ENCODE results near the gene ESPN.
A peak's percentile ranks its signal among the peaks of the same experiment; 100 is the strongest.

ESPN gene

GRCh38 chr1:6483761-6484117 lies 59.2 kb downstream of the ESPN start:
- ATAC-seq: no peak
- TF ChIP-seq GLIS3 (CRISPR knock-in tag; IDR thresholded peaks at IDR 0.05): no peak

DNA sequence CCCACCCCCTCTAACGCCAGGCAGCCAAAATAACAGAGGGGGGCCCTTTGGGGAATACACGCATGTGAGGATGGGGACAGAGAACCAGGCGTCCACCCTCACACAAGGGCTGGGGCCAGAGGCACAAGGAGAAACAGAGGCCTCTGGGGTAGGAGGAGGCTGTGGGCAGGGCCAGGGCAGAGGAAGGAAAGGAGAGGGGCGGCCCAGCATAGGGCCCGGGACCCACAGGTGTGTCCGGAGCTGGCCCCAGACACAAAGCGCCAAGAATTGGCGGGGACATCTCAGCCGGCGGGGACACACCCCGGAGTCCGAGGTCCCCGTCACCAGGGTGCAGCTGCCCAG lies 60.2 kb downstream of the ESPN start:
- no peak for ATAC-seq
- TF ChIP-seq, protein P1, sequence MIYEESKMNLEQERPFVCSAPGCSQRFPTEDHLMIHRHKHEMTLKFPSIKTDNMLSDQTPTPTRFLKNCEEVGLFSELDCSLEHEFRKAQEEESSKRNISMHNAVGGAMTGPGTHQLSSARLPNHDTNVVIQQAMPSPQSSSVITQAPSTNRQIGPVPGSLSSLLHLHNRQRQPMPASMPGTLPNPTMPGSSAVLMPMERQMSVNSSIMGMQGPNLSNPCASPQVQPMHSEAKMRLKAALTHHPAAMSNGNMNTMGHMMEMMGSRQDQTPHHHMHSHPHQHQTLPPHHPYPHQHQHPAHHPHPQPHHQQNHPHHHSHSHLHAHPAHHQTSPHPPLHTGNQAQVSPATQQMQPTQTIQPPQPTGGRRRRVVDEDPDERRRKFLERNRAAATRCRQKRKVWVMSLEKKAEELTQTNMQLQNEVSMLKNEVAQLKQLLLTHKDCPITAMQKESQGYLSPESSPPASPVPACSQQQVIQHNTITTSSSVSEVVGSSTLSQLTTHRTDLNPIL (CRISPR knock-in tag; IDR thresholded peaks at IDR 0.05; ENCODE audit: low read depth): no peak
- TF ChIP-seq TCF4 (CRISPR knock-in tag; IDR thresholded peaks at IDR 0.05; ENCODE audit: borderline replicate concordance) (no peak), ZFP3 (CRISPR knock-in tag; IDR thresholded peaks at IDR 0.05) (no peak), ZFP30 (CRISPR knock-in tag; IDR thresholded peaks at IDR 0.05) (no peak), OSR1 (CRISPR knock-in tag; IDR thresholded peaks at IDR 0.05) (no peak), ZNF8 (CRISPR knock-in tag; IDR thresholded peaks at IDR 0.05) (no peak)
- TF ChIP-seq, protein P2, sequence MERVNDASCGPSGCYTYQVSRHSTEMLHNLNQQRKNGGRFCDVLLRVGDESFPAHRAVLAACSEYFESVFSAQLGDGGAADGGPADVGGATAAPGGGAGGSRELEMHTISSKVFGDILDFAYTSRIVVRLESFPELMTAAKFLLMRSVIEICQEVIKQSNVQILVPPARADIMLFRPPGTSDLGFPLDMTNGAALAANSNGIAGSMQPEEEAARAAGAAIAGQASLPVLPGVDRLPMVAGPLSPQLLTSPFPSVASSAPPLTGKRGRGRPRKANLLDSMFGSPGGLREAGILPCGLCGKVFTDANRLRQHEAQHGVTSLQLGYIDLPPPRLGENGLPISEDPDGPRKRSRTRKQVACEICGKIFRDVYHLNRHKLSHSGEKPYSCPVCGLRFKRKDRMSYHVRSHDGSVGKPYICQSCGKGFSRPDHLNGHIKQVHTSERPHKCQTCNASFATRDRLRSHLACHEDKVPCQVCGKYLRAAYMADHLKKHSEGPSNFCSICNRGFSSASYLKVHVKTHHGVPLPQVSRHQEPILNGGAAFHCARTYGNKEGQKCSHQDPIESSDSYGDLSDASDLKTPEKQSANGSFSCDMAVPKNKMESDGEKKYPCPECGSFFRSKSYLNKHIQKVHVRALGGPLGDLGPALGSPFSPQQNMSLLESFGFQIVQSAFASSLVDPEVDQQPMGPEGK (CRISPR knock-in tag; IDR thresholded peaks at IDR 0.05; ENCODE audit: borderline replicate concordance): no peak

DNA sequence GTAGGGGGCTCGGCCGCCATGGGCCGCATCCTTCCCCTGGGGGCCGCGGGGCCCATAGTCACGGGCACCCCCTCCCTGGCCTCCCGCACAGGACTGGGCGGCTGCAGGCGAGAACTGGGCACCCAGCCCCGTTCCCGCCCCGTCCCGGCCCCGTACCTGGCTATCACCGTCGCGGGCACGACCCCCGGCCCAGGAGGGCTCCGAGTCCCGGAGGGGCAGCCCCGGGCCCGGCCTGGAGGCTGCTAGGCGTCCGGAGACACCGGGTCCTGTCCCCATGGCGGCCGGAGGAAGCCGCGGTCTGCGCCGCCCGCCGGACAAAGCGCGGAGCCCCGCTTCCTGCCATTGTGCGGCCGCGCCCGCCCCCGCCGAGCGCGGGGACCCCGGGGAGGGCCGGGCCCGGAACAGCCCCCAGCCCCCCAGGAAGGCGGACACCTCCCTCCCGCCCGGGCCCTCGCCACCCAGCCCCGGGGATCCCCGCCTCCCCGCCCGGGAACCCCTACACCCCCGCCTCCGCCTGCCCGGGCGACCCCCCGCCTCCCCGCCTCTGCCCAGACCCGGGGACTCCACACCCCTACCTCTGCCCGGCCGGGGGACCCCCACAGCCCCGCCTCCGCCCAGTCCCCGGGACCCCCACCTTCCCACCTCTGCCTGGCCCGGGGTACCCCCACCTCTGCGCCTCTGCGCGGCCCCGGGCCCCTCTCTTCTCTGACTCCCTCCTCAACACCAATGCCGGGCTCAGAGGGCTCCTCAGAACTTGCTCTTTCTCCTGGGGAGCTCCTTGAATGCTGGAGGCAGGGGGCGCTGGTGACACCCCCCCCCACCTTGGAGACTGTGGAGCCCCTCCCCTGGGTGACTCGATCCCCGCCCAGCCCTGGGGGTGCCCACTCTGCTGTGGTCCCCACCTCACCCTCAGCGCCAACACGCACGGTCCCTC lies 60.9 kb downstream of the ESPN start:
- peak; percentile 16 for ATAC-seq
- TF ChIP-seq, protein P3, sequence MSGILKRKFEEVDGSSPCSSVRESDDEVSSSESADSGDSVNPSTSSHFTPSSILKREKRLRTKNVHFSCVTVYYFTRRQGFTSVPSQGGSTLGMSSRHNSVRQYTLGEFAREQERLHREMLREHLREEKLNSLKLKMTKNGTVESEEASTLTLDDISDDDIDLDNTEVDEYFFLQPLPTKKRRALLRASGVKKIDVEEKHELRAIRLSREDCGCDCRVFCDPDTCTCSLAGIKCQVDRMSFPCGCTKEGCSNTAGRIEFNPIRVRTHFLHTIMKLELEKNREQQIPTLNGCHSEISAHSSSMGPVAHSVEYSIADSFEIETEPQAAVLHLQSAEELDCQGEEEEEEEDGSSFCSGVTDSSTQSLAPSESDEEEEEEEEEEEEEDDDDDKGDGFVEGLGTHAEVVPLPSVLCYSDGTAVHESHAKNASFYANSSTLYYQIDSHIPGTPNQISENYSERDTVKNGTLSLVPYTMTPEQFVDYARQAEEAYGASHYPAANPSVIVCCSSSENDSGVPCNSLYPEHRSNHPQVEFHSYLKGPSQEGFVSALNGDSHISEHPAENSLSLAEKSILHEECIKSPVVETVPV (CRISPR knock-in tag; IDR thresholded peaks at IDR 0.05): no peak
- TF ChIP-seq ZNF8 (CRISPR knock-in tag; IDR thresholded peaks at IDR 0.05): no peak
- TF ChIP-seq, protein P1 (CRISPR knock-in tag; IDR thresholded peaks at IDR 0.05; ENCODE audit: low read depth): no peak
- TF ChIP-seq, protein P2 (CRISPR knock-in tag; IDR thresholded peaks at IDR 0.05; ENCODE audit: borderline replicate concordance): no peak; the same call in 1 of the 2 replicates
- TF ChIP-seq TCF4 (CRISPR knock-in tag; IDR thresholded peaks at IDR 0.05; ENCODE audit: borderline replicate concordance): no peak
- no peak for TF ChIP-seq GLIS3 (CRISPR knock-in tag; IDR thresholded peaks at IDR 0.05)
- no peak for TF ChIP-seq SNAI2 (CRISPR knock-in tag; IDR thresholded peaks at IDR 0.05)
- TF ChIP-seq BACH2 (CRISPR knock-in tag; IDR thresholded peaks at IDR 0.05; ENCODE audit: borderline replicate concordance): no peak
- TF ChIP-seq ZNF565 (CRISPR knock-in tag; conservative IDR thresholded peaks at IDR 0.05; ENCODE audit: low read depth): no peak
- no peak for TF ChIP-seq ISL1 (CRISPR knock-in tag; IDR thresholded peaks at IDR 0.05)
- no peak for TF ChIP-seq ESRRG (CRISPR knock-in tag; IDR thresholded peaks at IDR 0.05)
- no peak for TF ChIP-seq CSDC2 (CRISPR knock-in tag; IDR thresholded peaks at IDR 0.05)
- TF ChIP-seq, protein P4, sequence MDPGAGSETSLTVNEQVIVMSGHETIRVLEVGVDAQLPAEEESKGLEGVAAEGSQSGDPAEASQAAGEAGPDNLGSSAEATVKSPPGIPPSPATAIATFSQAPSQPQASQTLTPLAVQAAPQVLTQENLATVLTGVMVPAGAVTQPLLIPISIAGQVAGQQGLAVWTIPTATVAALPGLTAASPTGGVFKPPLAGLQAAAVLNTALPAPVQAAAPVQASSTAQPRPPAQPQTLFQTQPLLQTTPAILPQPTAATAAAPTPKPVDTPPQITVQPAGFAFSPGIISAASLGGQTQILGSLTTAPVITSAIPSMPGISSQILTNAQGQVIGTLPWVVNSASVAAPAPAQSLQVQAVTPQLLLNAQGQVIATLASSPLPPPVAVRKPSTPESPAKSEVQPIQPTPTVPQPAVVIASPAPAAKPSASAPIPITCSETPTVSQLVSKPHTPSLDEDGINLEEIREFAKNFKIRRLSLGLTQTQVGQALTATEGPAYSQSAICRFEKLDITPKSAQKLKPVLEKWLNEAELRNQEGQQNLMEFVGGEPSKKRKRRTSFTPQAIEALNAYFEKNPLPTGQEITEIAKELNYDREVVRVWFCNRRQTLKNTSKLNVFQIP (CRISPR knock-in tag; IDR thresholded peaks at IDR 0.05; ENCODE audit: borderline replicate concordance, low read depth): no peak
- no peak for TF ChIP-seq PPARA (CRISPR knock-in tag; IDR thresholded peaks at IDR 0.05; ENCODE audit: borderline replicate concordance)
- TF ChIP-seq OSR1 (CRISPR knock-in tag; IDR thresholded peaks at IDR 0.05): no peak
- TF ChIP-seq, protein P5, sequence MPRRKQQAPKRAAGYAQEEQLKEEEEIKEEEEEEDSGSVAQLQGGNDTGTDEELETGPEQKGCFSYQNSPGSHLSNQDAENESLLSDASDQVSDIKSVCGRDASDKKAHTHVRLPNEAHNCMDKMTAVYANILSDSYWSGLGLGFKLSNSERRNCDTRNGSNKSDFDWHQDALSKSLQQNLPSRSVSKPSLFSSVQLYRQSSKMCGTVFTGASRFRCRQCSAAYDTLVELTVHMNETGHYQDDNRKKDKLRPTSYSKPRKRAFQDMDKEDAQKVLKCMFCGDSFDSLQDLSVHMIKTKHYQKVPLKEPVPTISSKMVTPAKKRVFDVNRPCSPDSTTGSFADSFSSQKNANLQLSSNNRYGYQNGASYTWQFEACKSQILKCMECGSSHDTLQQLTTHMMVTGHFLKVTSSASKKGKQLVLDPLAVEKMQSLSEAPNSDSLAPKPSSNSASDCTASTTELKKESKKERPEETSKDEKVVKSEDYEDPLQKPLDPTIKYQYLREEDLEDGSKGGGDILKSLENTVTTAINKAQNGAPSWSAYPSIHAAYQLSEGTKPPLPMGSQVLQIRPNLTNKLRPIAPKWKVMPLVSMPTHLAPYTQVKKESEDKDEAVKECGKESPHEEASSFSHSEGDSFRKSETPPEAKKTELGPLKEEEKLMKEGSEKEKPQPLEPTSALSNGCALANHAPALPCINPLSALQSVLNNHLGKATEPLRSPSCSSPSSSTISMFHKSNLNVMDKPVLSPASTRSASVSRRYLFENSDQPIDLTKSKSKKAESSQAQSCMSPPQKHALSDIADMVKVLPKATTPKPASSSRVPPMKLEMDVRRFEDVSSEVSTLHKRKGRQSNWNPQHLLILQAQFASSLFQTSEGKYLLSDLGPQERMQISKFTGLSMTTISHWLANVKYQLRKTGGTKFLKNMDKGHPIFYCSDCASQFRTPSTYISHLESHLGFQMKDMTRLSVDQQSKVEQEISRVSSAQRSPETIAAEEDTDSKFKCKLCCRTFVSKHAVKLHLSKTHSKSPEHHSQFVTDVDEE (CRISPR knock-in tag; IDR thresholded peaks at IDR 0.05): no peak
